DOHH2 (cell line): Measurements from ENCODE around the gene ENOX1.

Experiments
- H3F3A ChIP-seq: fragments of 200-600 bp; sonication (generic), shearing (Covaris generic); 2 replicates; pipeline ENCODE4 v1.6.0; 2016; ENCODE audit warnings: antibody characterized with exemption, mild to moderate bottlenecking; ENCODE audit not compliant: control insufficient read depth, insufficient read depth
- H3K27ac ChIP-seq: fragments of 200-600 bp; sonication (generic); 2 replicates; pipeline ENCODE4 v1.5.1; 2014; ENCODE audit warnings: low read depth, mild to moderate bottlenecking, low read length, moderate library complexity
- H3K27me3 ChIP-seq: fragments of 200-600 bp; sonication (generic); 2 replicates; pipeline ENCODE4 v1.6.1; 2014; ENCODE audit warnings: mild to moderate bottlenecking, low read length, mixed read lengths; ENCODE audit not compliant: control insufficient read depth
- H3K36me3 ChIP-seq: fragments of 200-600 bp; sonication (generic); 2 replicates; pipeline ENCODE4 v1.6.1; 2014; ENCODE audit warnings: mild to moderate bottlenecking, low read length, moderate library complexity, mixed read lengths; ENCODE audit not compliant: control insufficient read depth
- H3K4me1 ChIP-seq: fragments of 200-600 bp; sonication (generic); 2 replicates; pipeline ENCODE4 v1.6.1; 2014; ENCODE audit warnings: mild to moderate bottlenecking, low read length, mixed read lengths; ENCODE audit not compliant: control insufficient read depth
- H3K4me2 ChIP-seq: fragments of 200-600 bp; sonication (generic); 2 replicates; pipeline ENCODE4 v1.6.0; 2014; ENCODE audit warnings: mild to moderate bottlenecking, low read length, moderate library complexity
- H3K4me3 ChIP-seq: fragments of 200-600 bp; sonication (generic); 2 replicates; pipeline ENCODE4 v1.5.1; 2014; ENCODE audit warnings: mild to moderate bottlenecking, low read length, mixed read lengths
- H3K79me2 ChIP-seq: fragments of 200-600 bp; sonication (generic); 2 replicates; pipeline ENCODE4 v1.6.1; 2014; ENCODE audit warnings: mild to moderate bottlenecking, low read length, mixed read lengths; ENCODE audit not compliant: control insufficient read depth
- H3K9me2 ChIP-seq: fragments of 200-600 bp; sonication (generic); replicated peaks from 2 replicates; pipeline ENCODE4 v1.6.1; 2014; ENCODE audit warnings: mild to moderate bottlenecking, low read length, mixed read lengths; ENCODE audit not compliant: control insufficient read depth
- H3K9me3 ChIP-seq: fragments of 200-600 bp; sonication (generic); 2 replicates; pipeline ENCODE4 v1.6.1; 2014; ENCODE audit warnings: antibody characterized with exemption, low read length, mixed read lengths; ENCODE audit not compliant: control insufficient read depth, insufficient read depth
- H4K20me1 ChIP-seq: fragments of 200-600 bp; sonication (generic); 2 replicates; pipeline ENCODE4 v1.6.0; 2014; ENCODE audit warnings: low read depth, mild to moderate bottlenecking, antibody characterized with exemption, low read length, moderate library complexity; ENCODE audit not compliant: control insufficient read depth, insufficient read depth
- EZH2phosphoT487 ChIP-seq: fragments of 200-600 bp; sonication (generic); IDR thresholded peaks from 2 replicates; pipeline ENCODE4 v1.6.1; 2017; ENCODE audit warnings: borderline replicate concordance, mild to moderate bottlenecking, antibody characterized with exemption, low read length, moderate library complexity, mixed read lengths
- TF ChIP-seq, protein P1 (sequence below): fragments of 200-600 bp; sonication (generic); IDR thresholded peaks from one replicate; pipeline ENCODE4 v1.5.1; 2014; ENCODE audit warnings: antibody characterized with exemption, mild to moderate bottlenecking, low read depth, low read length; ENCODE audit not compliant: poor library complexity, severe bottlenecking

Gene ENOX1

DNA sequence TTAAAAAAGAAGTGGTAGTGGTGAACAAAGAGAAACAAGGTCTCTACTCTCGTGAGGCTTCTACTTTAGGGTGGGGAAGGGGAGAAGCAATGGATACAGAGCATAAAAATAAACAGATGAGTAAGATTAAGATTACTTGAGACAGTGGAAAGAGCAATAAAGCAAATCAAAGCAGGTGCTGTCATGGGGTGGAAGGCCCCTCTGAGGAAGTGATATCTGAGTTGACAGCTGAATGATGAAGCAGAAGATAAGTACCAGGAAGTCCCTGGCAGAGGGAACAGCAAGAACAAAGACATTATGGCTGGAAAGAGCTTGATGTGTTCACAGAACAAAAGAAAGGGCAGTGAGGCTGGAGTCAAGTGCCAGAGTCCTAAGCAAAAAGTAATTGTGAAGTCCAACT, 221.8 kb downstream of the ENOX1 start:
- no peaks in the 10 kb centered on the region; the same call in 1 of the 2 replicates for H3K9me2 ChIP-seq
- H3K27ac ChIP-seq = no peak overlapping the region
- no peaks in the 10 kb centered on the region for H3K36me3 ChIP-seq
- no peak overlapping the region for H3K4me3 ChIP-seq
- H3K9me3 ChIP-seq = no peaks in the 10 kb centered on the region
- no peaks in the 10 kb centered on the region for H3K79me2 ChIP-seq
- TF ChIP-seq, protein P1, sequence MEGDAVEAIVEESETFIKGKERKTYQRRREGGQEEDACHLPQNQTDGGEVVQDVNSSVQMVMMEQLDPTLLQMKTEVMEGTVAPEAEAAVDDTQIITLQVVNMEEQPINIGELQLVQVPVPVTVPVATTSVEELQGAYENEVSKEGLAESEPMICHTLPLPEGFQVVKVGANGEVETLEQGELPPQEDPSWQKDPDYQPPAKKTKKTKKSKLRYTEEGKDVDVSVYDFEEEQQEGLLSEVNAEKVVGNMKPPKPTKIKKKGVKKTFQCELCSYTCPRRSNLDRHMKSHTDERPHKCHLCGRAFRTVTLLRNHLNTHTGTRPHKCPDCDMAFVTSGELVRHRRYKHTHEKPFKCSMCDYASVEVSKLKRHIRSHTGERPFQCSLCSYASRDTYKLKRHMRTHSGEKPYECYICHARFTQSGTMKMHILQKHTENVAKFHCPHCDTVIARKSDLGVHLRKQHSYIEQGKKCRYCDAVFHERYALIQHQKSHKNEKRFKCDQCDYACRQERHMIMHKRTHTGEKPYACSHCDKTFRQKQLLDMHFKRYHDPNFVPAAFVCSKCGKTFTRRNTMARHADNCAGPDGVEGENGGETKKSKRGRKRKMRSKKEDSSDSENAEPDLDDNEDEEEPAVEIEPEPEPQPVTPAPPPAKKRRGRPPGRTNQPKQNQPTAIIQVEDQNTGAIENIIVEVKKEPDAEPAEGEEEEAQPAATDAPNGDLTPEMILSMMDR = no peak
- TF ChIP-seq EZH2phosphoT487 = no peak
- no peak overlapping the region for H3K4me2 ChIP-seq
- 0 out of 2 replicates have a peak, but pooled peaks cover 2% of the 10 kb centered on the region for H3K27me3 ChIP-seq
- H3F3A ChIP-seq = no peaks in the 10 kb centered on the region
- H3K4me1 ChIP-seq = no peaks in the 10 kb centered on the region
- no peaks in the 10 kb centered on the region for H4K20me1 ChIP-seq

DNA sequence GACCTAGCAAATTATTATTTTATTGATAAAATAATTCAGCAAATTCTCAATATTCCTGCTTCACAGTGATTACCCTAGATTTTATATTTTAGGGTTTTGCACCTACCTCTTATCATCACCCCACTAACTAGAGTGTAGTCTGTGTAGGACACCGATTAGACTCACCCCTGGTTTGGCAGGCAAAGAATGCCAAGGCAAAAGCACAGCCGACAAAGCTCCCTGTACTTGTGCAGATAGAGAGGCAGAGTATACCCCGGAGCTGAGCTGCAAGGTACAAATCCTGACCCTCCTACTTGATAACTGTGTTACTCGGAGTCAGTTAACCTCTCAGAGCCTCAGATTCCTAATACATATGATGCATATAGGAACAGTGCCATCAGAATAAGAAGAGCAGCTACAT, 225.7 kb downstream of the ENOX1 start:
- Histone ChIP-seq H3K9me3 (no peaks in the 10 kb centered on the region), H3K4me2 (no peak overlapping the region), H3K4me3 (no peak overlapping the region), H4K20me1 (no peaks in the 10 kb centered on the region), H3K36me3 (no peaks in the 10 kb centered on the region), H3F3A (no peaks in the 10 kb centered on the region), H3K79me2 (no peaks in the 10 kb centered on the region), H3K27ac (no peak overlapping the region), H3K4me1 (no peaks in the 10 kb centered on the region), H3K9me2 (no peaks in the 10 kb centered on the region; the same call in 1 of the 2 replicates), H3K27me3 (no peaks in the 10 kb centered on the region)
- TF ChIP-seq, protein P1 = no peak
- no peak for TF ChIP-seq EZH2phosphoT487

DNA sequence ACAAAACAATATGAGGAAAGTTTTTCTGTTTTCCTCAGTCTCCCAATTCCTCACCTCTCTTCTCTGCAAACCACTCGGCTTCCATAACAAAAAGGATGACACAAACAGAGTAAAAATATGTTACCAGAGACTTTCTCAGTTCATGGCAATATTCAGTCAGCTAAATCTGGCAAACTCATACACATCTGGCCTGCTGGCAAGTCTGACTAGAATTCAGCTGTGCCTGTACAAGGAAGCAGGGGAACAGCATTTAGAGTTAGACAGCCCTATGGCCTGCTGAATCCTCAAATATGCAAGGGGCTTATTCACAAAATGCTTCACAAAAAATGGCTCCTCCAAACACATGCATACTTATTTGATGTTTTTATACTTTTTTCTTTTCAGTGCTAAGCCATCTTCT, 227.8 kb downstream of the ENOX1 start:
- Histone ChIP-seq H3K4me3 (no peak overlapping the region), H3F3A (no peaks in the 10 kb centered on the region), H3K4me1 (no peaks in the 10 kb centered on the region), H3K27me3 (0 out of 2 replicates have a peak, but pooled peaks cover 2% of the 10 kb centered on the region), H3K9me2 (no peaks in the 10 kb centered on the region; the same call in 1 of the 2 replicates), H3K36me3 (no peaks in the 10 kb centered on the region), H3K4me2 (no peak overlapping the region), H3K9me3 (no peaks in the 10 kb centered on the region), H4K20me1 (no peaks in the 10 kb centered on the region), H3K27ac (no peak overlapping the region), H3K79me2 (no peaks in the 10 kb centered on the region)
- TF ChIP-seq EZH2phosphoT487 = no peak
- TF ChIP-seq, protein P1 = no peak
